OCI-LY1 (cell line): Measurements from ENCODE around the gene SOBP.

ENCODE experiments used
- H2AFZ ChIP-seq: fragments of 200-600 bp; sonication (generic), shearing (Covaris generic); 2 replicates; pipeline ENCODE4 v1.6.0; 2014; ENCODE audit warnings: antibody characterized with exemption, mild to moderate bottlenecking, low read length
- H3F3A ChIP-seq: fragments of 200-600 bp; sonication (generic), shearing (Covaris generic); 2 replicates; pipeline ENCODE4 v1.6.0; 2014; ENCODE audit warnings: mild to moderate bottlenecking, antibody characterized with exemption, low read length, moderate library complexity; ENCODE audit not compliant: insufficient read depth
- H3K27ac ChIP-seq: fragments of 200-600 bp; sonication (generic); 2 replicates; pipeline ENCODE4 v1.5.1; 2014; ENCODE audit warnings: low read length, mixed run types, mild to moderate bottlenecking, low read depth; ENCODE audit not compliant: poor library complexity, severe bottlenecking
- H3K27me3 ChIP-seq: fragments of 200-600 bp; sonication (generic); 2 replicates; pipeline ENCODE4 v1.6.0; 2014; ENCODE audit warnings: antibody characterized with exemption, mild to moderate bottlenecking, low read length, moderate library complexity; ENCODE audit not compliant: insufficient read depth
- H3K36me3 ChIP-seq: fragments of 200-600 bp; sonication (generic); 2 replicates; pipeline ENCODE4 v1.6.1; 2014; ENCODE audit warnings: mild to moderate bottlenecking, antibody characterized with exemption, low read length, moderate library complexity, mixed read lengths; ENCODE audit not compliant: insufficient read depth
- H3K4me1 ChIP-seq: fragments of 200-600 bp; sonication (generic); 2 replicates; pipeline ENCODE4 v1.5.1; 2014; ENCODE audit warnings: mild to moderate bottlenecking, low read length, moderate library complexity; ENCODE audit not compliant: insufficient read depth, severe bottlenecking
- H3K4me2 ChIP-seq: fragments of 200-600 bp; sonication (generic), shearing (Covaris generic); 2 replicates; pipeline ENCODE4 v1.6.1; 2014; ENCODE audit warnings: low read length
- H3K4me3 ChIP-seq: fragments of 200-600 bp; sonication (generic); 2 replicates; pipeline ENCODE4 v1.5.1; 2014; ENCODE audit warnings: low read length, low read depth, mild to moderate bottlenecking, mixed read lengths; ENCODE audit not compliant: poor library complexity, severe bottlenecking
- H3K79me2 ChIP-seq: fragments of 200-600 bp; shearing (Covaris generic); 2 replicates; pipeline ENCODE4 v1.6.1; 2016; ENCODE audit warnings: mixed run types, low read length, mixed read lengths; ENCODE audit not compliant: insufficient read depth
- H3K9ac ChIP-seq: fragments of 200-600 bp; sonication (generic), shearing (Covaris generic); 2 replicates; pipeline ENCODE4 v1.6.1; 2014; ENCODE audit warnings: mild to moderate bottlenecking, low read length, mixed read lengths
- H3K9me2 ChIP-seq: fragments of 200-600 bp; sonication (generic), shearing (Covaris generic); 2 replicates; pipeline ENCODE4 v1.6.1; 2014; ENCODE audit warnings: low read depth, mild to moderate bottlenecking, low read length, mixed read lengths
- H3K9me3 ChIP-seq: fragments of 200-600 bp; shearing (Covaris generic); 2 replicates; pipeline ENCODE4 v1.6.1; 2014; ENCODE audit warnings: low read length, mixed read lengths
- H4K20me1 ChIP-seq: fragments of 200-600 bp; sonication (generic), shearing (Covaris generic); 2 replicates; pipeline ENCODE4 v1.6.0; 2016; ENCODE audit warnings: mild to moderate bottlenecking, low read length; ENCODE audit not compliant: insufficient read depth
- CTCF ChIP-seq: fragments of 200-600 bp; sonication (generic), shearing (Covaris generic); IDR thresholded peaks from 2 replicates; pipeline ENCODE4 v1.5.1; 2017; ENCODE audit warnings: mild to moderate bottlenecking, antibody characterized with exemption, low read length, moderate library complexity, mixed read lengths
- EZH2 ChIP-seq: fragments of 200-600 bp; sonication (generic), shearing (Covaris generic); IDR thresholded peaks from 2 replicates; pipeline ENCODE4 v1.8.0; 2017; ENCODE audit warnings: borderline replicate concordance, mixed run types, mild to moderate bottlenecking, antibody characterized with exemption, low read length, moderate library complexity, mixed read lengths

The SOBP gene

GRCh38 chr6:107689951-107690642, 200.2 kb downstream of the SOBP start:
- H3K9ac ChIP-seq = no peak overlapping the region
- TF ChIP-seq EZH2 (no peak), CTCF (no peak)
- H3K9me3 ChIP-seq = no peaks in the 10 kb centered on the region
- no peak overlapping the region for H2AFZ ChIP-seq
- H3K4me2 ChIP-seq = no peak overlapping the region
- H3K4me3 ChIP-seq = no peak overlapping the region
- no peaks in the 10 kb centered on the region for H3K9me2 ChIP-seq
- H3K36me3 ChIP-seq = no peaks in the 10 kb centered on the region; the same call in 1 of the 2 replicates
- H3K79me2 ChIP-seq = no peaks in the 10 kb centered on the region
- H3K4me1 ChIP-seq = no peaks in the 10 kb centered on the region
- no peaks in the 10 kb centered on the region; the same call in 1 of the 2 replicates for H3K27me3 ChIP-seq
- no peaks in the 10 kb centered on the region for H3F3A ChIP-seq
- no peaks in the 10 kb centered on the region for H4K20me1 ChIP-seq
- H3K27ac ChIP-seq = no peak overlapping the region

GRCh38 chr6:107690643-107691061, 200.7 kb downstream of the SOBP start:
- Histone ChIP-seq H3K36me3 (no peaks in the 10 kb centered on the region; the same call in 1 of the 2 replicates), H3K9ac (no peak overlapping the region), H3K79me2 (no peaks in the 10 kb centered on the region), H4K20me1 (no peaks in the 10 kb centered on the region), H3K9me3 (no peaks in the 10 kb centered on the region), H3K27me3 (no peaks in the 10 kb centered on the region; the same call in 1 of the 2 replicates), H3K4me2 (no peak overlapping the region), H3F3A (no peaks in the 10 kb centered on the region), H3K4me3 (no peak overlapping the region), H3K9me2 (no peaks in the 10 kb centered on the region), H3K4me1 (no peaks in the 10 kb centered on the region), H3K27ac (no peak overlapping the region), H2AFZ (no peak overlapping the region)
- TF ChIP-seq CTCF = no peak
- TF ChIP-seq EZH2 = no peak

GRCh38 chr6:107691062-107691751, 201.3 kb downstream of the SOBP start:
- H3F3A ChIP-seq = no peaks in the 10 kb centered on the region
- no peaks in the 10 kb centered on the region for H3K4me1 ChIP-seq
- H3K79me2 ChIP-seq = no peaks in the 10 kb centered on the region
- no peaks in the 10 kb centered on the region for H3K9me3 ChIP-seq
- no peak overlapping the region for H3K4me3 ChIP-seq
- no peaks in the 10 kb centered on the region for H3K9me2 ChIP-seq
- no peak overlapping the region for H3K9ac ChIP-seq
- H3K27me3 ChIP-seq = no peaks in the 10 kb centered on the region; the same call in 1 of the 2 replicates
- no peaks in the 10 kb centered on the region; the same call in 1 of the 2 replicates for H3K36me3 ChIP-seq
- H3K4me2 ChIP-seq = no peak overlapping the region
- H2AFZ ChIP-seq = no peak overlapping the region
- no peak overlapping the region for H3K27ac ChIP-seq
- no peak for TF ChIP-seq CTCF
- no peak for TF ChIP-seq EZH2
- H4K20me1 ChIP-seq = no peaks in the 10 kb centered on the region
